Smooth muscle cell (in vitro differentiated cells): ENCODE data around the gene SRP68. TPM values are rescaled to one million over a fixed set of nuclear protein-coding genes. Genes with fewer than 3 reads are reported as not detected.

Experiments
- DNase-seq: peaks from one replicate; lab custom pipeline; 2025; ENCODE audit not compliant: unreplicated experiment; lab: John Stamatoyannopoulos, UW
- H2AFZ ChIP-seq: fragments of 200-600 bp; sonication (generic); 2 replicates; pipeline ENCODE4 v1.6.0; 2016; ENCODE audit warnings: antibody characterized with exemption, low read depth, mild to moderate bottlenecking
- H3F3A ChIP-seq: fragments of 200-600 bp; sonication (generic); 2 replicates; pipeline ENCODE4 v1.6.0; 2017; ENCODE audit warnings: antibody characterized with exemption, low read depth
- H3K27ac ChIP-seq: fragments of 200-600 bp; sonication (generic); 2 replicates; pipeline ENCODE4 v1.5.1; 2016; ENCODE audit warnings: low read depth, mild to moderate bottlenecking
- H3K27me3 ChIP-seq: fragments of 200-600 bp; sonication (generic); 2 replicates; pipeline ENCODE4 v1.6.1; 2016; ENCODE audit warnings: low read depth, mild to moderate bottlenecking
- H3K36me3 ChIP-seq: fragments of 200-600 bp; sonication (generic); 2 replicates; pipeline ENCODE4 v1.5.1; 2016; ENCODE audit warnings: low read depth
- H3K4me1 ChIP-seq: fragments of 200-600 bp; sonication (generic); 2 replicates; pipeline ENCODE4 v1.5.1; 2016; ENCODE audit warnings: low read depth
- H3K4me2 ChIP-seq: fragments of 200-600 bp; sonication (generic); 2 replicates; pipeline ENCODE4 v1.6.0; 2016; ENCODE audit warnings: mild to moderate bottlenecking
- H3K4me3 ChIP-seq: fragments of 200-600 bp; sonication (generic); 2 replicates; pipeline ENCODE4 v1.5.1; 2016; ENCODE audit warnings: mild to moderate bottlenecking
- H3K79me2 ChIP-seq: fragments of 200-600 bp; sonication (generic); 2 replicates; pipeline ENCODE4 v1.6.0; 2016; ENCODE audit warnings: low read depth, mild to moderate bottlenecking
- H3K9ac ChIP-seq: fragments of 200-600 bp; sonication (generic); 2 replicates; pipeline ENCODE4 v1.6.0; 2016; ENCODE audit warnings: low read depth
- H3K9me3 ChIP-seq: fragments of 200-600 bp; sonication (generic); replicated peaks from 2 replicates; pipeline ENCODE4 v1.5.1; 2016; ENCODE audit warnings: low read depth
- H4K20me1 ChIP-seq: fragments of 200-600 bp; sonication (generic); 2 replicates; pipeline ENCODE4 v1.6.0; 2016; ENCODE audit warnings: low read depth
- CTCF ChIP-seq: fragments of 200-600 bp; sonication (generic); IDR thresholded peaks from 2 replicates; pipeline ENCODE4 v1.5.1; 2017; ENCODE audit warnings: borderline replicate concordance, mild to moderate bottlenecking, antibody characterized with exemption; ENCODE audit not compliant: insufficient read depth, poor library complexity, severe bottlenecking
- WGBS: methylation state at CpG from one replicate; pipeline ENCODE4 v1.1.7; 2016; ENCODE audit warnings: low lambda C conversion rate; 5-methylcytosine and 5-hydroxymethylcytosine counted together
- polyA plus RNA-seq: library from polyadenylated mRNA; unstranded; fragments of >200 nt; fragmentation: Nextera tagmentation; extraction: Ambion mirVana; gene quantifications from 2 replicates; pipeline ENCODE4 v1.2.1, GENCODE V29; 2016
- total RNA-seq: library from RNA; depleted of rRNA; stranded (reverse); fragments of >200 nt; gene quantifications from 2 replicates; pipeline ENCODE4 v1.2.3, GENCODE V29; 2014

The SRP68 gene
- total and polyA plus RNA-seq, 2 experiments from 2014 or later = 67.5 to 96.3 TPM

GRCh38 chr17:76026714-76027158 lies 45.6 kb downstream of the SRP68 start:
- H3K36me3 ChIP-seq = no peaks in the 10 kb centered on the region
- WGBS = 93% methylated on average over 14 of the region's 15 CpGs
- peaks cover 4% of the 10 kb centered on the region for H3K4me1 ChIP-seq
- H3K4me3 ChIP-seq = no peak overlapping the region
- no peaks in the 10 kb centered on the region for H3K9me3 ChIP-seq
- no peak for TF ChIP-seq CTCF
- no peaks in the 10 kb centered on the region for H3K27me3 ChIP-seq
- H2AFZ ChIP-seq = no peak overlapping the region
- H4K20me1 ChIP-seq = no peaks in the 10 kb centered on the region
- no peak overlapping the region for H3K4me2 ChIP-seq
- no peaks in the 10 kb centered on the region for H3F3A ChIP-seq
- H3K27ac ChIP-seq = no peak overlapping the region
- H3K79me2 ChIP-seq = no peaks in the 10 kb centered on the region
- no peak for DNase-seq
- H3K9ac ChIP-seq = no peak overlapping the region

DNA sequence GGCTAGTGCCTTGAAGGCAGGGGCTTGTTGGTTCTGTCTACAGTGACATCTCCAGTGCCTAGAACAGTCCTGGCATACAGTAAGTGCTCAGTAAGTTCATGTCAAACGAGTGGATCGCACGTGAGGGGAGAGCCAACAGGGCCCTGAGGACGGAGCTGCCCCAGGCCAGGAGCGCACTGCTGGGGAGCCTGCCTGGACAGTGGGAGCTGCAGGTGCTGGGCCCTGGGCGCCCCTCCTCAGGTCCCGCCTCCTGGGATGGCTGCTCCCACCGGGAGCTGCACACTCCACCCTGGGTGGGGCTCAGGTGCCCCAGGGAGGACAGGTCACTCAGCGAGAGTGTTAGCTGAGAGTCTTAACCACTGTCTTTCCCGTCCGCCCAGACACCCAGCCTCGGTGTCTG lies 47.0 kb downstream of the SRP68 start:
- H3K27ac ChIP-seq = no peak overlapping the region
- TF ChIP-seq CTCF = no peak
- no peak for DNase-seq
- 90% methylated on average over 12 of the region's 12 CpGs for WGBS
- H3K9me3 ChIP-seq = no peaks in the 10 kb centered on the region
- peaks cover 4% of the 10 kb centered on the region for H3K4me1 ChIP-seq
- H3K79me2 ChIP-seq = no peaks in the 10 kb centered on the region
- H2AFZ ChIP-seq = no peak overlapping the region
- no peak overlapping the region for H3K4me3 ChIP-seq
- H3F3A ChIP-seq = no peaks in the 10 kb centered on the region
- H4K20me1 ChIP-seq = no peaks in the 10 kb centered on the region
- no peak overlapping the region for H3K9ac ChIP-seq
- H3K4me2 ChIP-seq = no peak overlapping the region
- no peaks in the 10 kb centered on the region for H3K36me3 ChIP-seq
- no peaks in the 10 kb centered on the region for H3K27me3 ChIP-seq

GRCh38 chr17:76024353-76024752 lies 48.0 kb downstream of the SRP68 start:
- Histone ChIP-seq H3K4me3 (no peak overlapping the region), H3K4me1 (no peaks in the 10 kb centered on the region), H3F3A (no peaks in the 10 kb centered on the region), H3K4me2 (no peak overlapping the region), H3K27me3 (no peaks in the 10 kb centered on the region), H3K79me2 (no peaks in the 10 kb centered on the region), H3K9me3 (no peaks in the 10 kb centered on the region), H4K20me1 (no peaks in the 10 kb centered on the region), H3K36me3 (no peaks in the 10 kb centered on the region), H3K27ac (no peak overlapping the region), H2AFZ (no peak overlapping the region), H3K9ac (no peak overlapping the region)
- WGBS = 84% methylated on average over 9 of the region's 9 CpGs
- TF ChIP-seq CTCF = no peak
- DNase-seq = no peak

- no peak overlapping the region for H3K9ac ChIP-seq
- TF ChIP-seq CTCF = no peak
- H3K4me1 ChIP-seq = no peaks in the 10 kb centered on the region
- no peaks in the 10 kb centered on the region for H4K20me1 ChIP-seq
- WGBS = 92% methylated on average over 9 of the region's 9 CpGs
- no peaks in the 10 kb centered on the region for H3F3A ChIP-seq
- no peak overlapping the region for H2AFZ ChIP-seq
- H3K4me2 ChIP-seq = no peak overlapping the region
- DNase-seq = no peak
- no peaks in the 10 kb centered on the region for H3K36me3 ChIP-seq
- no peaks in the 10 kb centered on the region for H3K27me3 ChIP-seq
- H3K27ac ChIP-seq = no peak overlapping the region
- no peak overlapping the region for H3K4me3 ChIP-seq
- no peaks in the 10 kb centered on the region for H3K9me3 ChIP-seq
- H3K79me2 ChIP-seq = no peaks in the 10 kb centered on the region
Measured at GRCh38 chr17:76023900-76024237, 48.4 kb downstream of the SRP68 start.
